GM19023 (cell line): Measurements from ENCODE around the gene CDH11.

ENCODE experiments used
- ATAC-seq: cut with Tn5 transposase; IDR thresholded peaks from one replicate; pipeline ENCODE4 v1.9.1; 2021; ENCODE audit warnings: mild to moderate bottlenecking, moderate library complexity; ENCODE audit not compliant: unreplicated experiment

Gene CDH11, protein sequence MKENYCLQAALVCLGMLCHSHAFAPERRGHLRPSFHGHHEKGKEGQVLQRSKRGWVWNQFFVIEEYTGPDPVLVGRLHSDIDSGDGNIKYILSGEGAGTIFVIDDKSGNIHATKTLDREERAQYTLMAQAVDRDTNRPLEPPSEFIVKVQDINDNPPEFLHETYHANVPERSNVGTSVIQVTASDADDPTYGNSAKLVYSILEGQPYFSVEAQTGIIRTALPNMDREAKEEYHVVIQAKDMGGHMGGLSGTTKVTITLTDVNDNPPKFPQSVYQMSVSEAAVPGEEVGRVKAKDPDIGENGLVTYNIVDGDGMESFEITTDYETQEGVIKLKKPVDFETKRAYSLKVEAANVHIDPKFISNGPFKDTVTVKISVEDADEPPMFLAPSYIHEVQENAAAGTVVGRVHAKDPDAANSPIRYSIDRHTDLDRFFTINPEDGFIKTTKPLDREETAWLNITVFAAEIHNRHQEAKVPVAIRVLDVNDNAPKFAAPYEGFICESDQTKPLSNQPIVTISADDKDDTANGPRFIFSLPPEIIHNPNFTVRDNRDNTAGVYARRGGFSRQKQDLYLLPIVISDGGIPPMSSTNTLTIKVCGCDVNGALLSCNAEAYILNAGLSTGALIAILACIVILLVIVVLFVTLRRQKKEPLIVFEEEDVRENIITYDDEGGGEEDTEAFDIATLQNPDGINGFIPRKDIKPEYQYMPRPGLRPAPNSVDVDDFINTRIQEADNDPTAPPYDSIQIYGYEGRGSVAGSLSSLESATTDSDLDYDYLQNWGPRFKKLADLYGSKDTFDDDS

DNA sequence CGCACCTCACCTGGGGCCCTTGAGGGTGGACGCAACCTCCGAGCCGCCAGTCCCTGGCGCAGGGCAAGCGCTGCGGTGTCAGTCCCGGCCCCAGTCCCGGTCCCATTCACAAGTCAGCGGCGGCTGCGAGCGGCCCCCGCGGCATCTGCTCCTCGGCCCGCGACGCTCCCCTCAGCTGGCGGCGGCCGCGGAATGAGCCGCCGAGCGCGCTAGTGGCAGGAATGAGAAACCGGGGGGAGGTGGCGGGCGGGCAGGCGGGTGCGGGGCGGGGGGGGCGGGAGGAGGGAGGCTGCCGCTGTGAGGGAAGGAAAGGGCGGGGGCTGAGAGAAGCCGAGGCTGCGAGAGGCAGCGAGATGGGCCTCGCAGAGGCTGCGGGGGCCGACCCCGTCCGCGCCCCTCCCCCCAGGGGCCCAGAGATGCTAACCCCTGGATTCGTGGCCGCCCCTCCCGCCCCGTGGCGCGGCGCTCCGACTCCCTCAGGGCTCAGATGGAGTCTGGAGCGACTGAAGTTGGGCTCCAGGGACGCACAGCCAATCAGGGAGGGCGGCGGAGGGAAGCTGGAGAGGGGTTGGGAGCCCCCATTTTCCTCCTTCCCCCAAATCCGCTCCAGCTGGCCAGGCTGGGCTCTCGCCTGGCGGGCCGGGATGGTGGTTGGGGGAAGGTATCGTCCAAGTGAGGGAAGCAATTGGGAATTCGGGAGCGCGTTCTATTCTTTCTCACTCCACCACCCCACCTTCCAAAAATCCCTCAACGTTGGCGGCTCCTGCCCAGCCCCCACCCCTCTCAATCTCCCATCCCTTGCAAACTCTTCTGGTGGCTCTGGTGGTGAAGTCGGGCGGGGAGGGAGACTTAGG is at the start of gene CDH11:
CDH11 (minus strand) TSS at position 194 of the 854 bp plus-strand sequence. CDS start 117,194 bp downstream, outside the sequence.
- no peak for ATAC-seq

DNA sequence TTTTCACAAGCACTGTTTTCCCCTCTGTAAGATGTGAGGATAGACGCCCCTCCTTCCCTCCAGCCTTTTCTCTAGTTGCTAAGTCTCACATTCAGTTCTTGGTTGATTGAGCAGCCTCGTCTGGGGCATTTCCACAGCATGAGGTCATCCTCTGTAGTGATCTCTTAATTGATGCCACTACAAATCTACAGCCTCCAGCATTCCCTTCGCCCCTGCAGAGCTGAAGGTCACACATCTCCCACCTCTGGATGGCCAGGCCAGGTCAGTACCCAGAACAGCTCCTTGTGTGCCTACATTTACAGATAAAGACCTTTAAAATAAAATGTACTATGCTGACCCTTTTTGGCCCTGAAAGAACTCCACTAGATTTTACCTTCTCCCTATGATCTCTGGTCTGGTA is 32.5 kb upstream of the CDH11 start:
- ATAC-seq, result no peak

DNA sequence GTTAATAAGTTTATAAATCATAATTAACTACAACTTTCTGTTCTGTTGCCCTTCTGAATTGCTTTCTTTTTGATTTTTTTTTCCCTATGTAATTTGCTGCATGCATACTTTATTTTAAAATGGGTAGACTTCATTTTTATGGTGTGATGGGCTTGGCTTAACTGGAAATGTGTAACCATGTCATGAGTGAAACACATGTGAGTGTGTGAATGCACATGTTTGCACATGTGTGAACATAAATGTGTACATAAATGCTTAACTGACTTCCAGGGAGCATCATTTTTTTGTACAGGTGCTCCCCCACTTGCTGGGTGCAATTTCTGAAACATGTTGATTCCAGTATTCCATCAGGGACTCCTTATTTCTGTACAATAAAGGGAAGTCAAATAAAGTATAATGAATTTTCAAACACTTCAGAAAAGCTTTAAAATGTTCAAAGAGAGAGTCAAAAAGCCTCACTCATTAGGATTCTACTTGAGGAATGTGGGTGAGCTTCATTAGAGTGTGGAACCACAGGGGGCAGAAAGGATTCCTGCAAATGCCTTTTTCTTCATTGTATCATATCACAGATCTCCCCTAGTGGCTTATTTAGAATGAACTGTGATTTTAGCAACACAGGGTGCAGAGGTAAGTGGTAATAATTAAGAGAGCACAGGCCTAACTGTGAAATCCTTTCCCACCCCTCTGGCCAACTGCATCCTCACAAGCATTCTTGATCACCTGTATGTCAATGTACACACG is 31.7 kb upstream of the CDH11 start:
- no peak for ATAC-seq

DNA sequence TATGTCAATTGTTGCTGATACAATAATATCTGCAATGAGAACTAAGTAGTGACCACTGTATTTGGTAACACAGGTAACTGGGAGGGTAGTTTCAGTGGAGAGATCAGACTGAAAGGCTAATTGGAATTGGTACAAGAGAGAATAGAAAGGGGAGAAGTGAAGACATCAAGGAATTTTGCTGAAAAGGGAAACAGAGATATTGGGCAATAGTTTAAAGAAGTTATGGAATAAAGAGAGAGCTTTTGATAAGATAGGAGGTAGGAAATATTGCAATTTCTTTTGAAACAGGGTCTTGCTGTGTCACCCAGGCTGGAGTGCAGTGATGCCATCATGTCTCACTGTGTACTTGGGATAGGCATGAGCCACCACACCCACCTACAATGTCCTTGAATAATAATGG is 26.9 kb upstream of the CDH11 start:
- no peak for ATAC-seq

DNA sequence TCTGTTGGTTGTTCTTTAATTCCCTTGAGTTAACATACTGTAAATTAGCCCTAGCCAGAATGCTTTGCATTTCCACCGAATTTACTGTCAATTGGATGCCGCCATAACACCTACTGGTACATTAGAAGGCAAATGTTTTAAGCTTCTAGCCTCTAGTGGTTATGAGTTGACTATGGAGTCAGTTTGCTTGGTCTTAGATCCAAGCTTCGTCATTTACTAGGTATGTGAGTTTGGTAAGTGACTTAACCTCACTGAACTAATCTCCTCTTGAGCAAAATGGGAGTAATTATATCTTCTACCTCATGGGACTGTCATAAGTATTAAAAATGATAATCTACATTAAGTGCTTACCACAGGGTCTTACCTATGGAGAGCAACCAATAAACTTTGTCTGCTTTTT is 20.4 kb upstream of the CDH11 start:
- no peak for ATAC-seq

DNA sequence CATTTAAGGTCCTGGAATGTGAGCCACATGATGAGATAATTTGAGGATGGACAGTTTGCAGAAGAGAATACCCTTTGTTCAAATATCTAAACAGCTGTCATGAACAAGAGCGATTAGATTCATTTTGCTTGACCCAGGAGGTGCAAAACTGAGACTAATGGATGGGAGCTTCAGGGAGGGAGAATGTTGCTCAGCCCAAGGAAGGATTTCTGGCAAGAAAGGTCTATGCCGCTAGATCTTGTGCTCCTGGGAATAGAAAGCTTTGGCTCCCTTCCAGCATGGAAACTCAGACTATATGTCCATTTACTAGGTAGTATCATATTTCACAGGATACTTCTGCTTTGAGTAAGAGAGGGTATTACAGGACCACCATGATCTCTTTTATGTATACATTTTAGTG is 14.8 kb upstream of the CDH11 start:
- ATAC-seq, result no peak

DNA sequence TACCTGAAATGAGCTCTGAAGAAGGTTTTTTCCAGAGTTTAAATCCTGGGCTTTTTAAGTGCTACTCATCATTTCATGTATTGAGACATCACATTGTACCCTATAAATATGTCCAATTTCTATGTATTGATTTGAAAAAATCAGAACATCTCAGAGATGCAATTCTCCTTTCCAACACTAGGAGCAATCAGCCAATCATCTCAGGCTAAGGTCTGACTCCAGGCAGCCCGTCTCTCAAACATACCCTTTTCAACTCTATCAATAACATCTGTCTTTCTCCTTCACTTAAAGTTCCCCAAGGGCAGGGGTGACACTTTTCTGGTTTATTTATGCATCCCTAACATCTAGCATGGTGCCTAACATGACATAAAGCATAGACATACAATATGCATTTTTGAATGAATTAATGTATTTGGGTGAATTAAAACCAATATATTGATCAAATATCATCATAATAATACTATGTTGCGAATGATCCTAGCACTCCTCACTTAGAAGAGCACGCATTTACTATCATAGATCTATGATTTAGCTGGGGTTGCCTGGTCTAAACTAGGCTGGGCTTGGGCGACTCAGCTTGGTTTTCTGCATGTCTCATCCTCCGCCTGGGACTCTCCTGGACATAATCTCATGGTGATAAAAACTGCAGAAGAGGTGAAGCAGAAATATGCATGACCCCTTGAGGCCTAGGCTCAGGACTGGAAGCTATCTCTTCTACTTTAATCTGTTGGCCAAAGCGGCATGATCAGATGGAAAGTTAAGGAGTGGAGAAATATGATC is 5.2 kb upstream of the CDH11 start:
- no peak for ATAC-seq

DNA sequence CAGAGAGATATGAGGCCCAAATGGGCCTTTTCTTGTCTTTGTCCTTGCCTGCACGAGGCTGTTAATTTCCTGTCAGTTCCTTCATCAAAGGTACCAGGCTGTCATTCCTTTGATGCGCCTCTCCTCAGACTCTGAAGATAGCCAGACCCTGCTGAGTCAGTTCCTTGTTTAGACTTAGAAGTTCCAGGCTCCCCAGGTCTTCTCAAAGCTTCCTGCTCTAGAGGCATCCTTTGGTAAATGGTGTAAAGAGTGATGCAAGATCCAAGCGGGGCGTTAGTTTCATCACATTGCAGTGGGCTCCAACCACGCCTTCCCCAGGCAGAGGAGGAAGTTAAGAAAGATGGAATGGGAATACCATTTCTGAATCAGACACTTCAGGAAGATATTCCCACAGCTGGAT is 4.0 kb upstream of the CDH11 start:
- ATAC-seq, result no peak

DNA sequence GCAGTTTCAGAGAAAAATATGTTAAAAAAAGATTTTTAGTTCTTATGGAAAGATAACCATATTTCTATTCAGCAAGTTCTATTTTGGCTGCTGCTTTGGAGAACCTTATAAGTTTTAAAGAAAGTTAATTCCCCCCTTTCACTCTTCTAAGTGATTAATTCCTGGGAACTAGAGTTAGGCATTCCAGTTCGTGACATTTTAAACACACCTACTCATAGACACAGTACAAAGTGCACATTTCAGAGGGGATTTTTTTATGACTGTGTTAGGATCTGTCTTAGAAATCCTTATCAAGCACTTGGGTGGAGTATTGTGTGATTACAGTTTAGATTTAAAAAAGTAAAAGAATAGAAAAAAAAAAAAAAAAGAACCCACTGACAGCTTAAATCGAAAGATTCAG is 3.5 kb upstream of the CDH11 start:
- no peak for ATAC-seq

DNA sequence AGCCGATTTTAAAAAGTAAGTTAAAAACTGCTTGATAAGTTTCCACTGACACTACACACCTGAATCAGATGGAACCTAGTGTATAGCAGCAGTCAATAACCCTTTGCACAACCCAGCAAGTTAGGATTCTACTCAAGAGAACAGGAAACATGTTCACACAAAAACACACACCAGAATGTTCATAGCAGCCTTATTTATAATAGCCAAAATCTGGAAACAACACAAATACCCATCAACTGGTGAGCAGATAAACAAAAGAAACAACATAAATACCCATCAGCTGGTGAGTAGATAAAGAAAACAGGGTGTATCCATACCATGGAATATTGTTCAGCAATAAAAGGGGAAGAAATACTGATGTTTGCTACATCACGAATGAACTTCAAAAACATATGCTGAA is 2.7 kb upstream of the CDH11 start:
- ATAC-seq, result no peak

DNA sequence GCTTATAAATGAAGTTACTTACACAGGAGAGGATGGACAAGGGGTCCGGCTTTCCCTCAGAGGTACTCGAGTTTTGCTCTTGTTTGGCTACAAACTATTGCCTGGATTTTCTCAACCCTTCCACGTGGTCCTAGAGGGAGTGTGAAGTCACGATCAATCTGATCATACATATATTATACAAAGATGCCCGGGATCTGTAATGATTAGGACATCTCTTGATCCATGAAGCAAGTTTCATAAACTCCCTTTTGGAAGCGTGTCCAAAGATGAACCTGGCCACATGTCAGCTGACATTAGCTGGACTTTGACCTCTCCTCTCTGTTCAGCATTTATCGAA is 2.3 kb upstream of the CDH11 start:
- no peak for ATAC-seq

DNA sequence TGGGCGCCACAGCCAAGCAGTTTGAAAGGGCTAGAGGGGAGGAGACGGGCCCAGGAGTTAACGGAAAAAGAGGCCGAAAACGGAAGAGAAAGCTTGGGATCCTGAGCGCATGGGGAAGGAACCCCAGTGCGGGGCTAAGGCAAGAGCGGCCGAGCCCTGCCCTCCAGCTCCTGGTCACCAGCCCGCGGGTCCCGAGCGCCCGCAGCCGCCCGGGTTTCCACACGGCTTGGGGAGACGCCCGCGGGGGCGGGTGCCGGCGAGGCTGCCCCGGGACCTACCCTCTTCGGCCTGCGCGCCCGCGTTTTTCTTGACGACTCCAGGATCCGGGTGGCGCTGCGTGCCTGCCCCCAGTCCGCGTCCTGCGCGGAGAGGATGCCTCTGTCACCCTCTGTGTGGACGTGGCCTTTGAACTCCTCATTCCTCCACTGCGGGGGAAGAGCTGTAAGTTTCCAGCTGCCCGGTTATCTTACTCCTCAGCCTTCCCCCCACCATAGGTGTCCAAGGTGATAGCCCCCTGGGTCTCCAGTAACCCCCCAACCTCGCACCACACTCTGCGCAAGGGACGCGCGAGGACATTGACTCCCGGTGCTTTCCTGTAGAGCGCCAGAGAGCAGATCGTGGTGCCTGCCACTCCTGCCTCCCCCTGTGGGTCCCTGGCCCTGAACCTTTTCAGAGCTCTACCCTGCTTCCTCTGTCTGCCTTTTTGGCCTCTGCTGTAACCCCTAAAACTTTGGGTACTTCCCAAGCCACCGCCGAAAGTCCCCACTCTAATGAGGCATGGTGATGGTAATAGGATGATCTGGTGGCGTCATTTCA is 1.7 kb upstream of the CDH11 start:
- no peak for ATAC-seq

DNA sequence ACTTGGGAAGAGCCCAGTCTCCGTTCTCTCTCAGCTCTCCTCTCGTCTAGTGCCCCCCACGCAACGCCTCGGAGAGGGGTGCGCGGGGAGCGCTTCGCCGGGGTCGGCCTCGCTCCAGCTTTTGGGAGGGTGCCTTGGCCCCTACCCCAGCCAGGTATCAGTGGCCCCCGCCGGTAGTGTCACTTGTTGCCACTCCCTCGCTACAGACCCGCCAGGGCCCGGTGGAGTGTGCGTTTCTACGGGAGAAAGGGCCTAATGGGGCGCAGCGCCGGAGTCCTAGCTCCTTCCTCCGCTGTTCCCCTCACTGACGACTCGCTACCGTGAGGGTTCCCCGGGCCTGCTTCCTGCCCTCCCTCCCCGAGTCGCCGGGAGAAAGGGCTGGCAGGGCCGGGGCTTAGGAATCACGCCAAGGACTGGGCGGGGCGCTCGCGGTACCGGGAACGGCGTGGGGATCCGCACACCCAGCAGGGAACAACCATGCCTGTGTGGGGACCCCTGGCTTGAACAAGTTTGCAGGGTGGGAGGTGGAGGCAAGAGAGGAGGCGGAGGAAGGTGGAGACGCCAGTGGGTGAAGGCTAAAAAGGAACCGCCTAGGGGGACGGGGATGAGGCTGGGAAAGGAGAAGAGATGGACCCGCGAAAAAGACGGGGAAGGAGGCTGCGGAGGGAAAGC is 997 bp upstream of the CDH11 start:
- no peak for ATAC-seq

DNA sequence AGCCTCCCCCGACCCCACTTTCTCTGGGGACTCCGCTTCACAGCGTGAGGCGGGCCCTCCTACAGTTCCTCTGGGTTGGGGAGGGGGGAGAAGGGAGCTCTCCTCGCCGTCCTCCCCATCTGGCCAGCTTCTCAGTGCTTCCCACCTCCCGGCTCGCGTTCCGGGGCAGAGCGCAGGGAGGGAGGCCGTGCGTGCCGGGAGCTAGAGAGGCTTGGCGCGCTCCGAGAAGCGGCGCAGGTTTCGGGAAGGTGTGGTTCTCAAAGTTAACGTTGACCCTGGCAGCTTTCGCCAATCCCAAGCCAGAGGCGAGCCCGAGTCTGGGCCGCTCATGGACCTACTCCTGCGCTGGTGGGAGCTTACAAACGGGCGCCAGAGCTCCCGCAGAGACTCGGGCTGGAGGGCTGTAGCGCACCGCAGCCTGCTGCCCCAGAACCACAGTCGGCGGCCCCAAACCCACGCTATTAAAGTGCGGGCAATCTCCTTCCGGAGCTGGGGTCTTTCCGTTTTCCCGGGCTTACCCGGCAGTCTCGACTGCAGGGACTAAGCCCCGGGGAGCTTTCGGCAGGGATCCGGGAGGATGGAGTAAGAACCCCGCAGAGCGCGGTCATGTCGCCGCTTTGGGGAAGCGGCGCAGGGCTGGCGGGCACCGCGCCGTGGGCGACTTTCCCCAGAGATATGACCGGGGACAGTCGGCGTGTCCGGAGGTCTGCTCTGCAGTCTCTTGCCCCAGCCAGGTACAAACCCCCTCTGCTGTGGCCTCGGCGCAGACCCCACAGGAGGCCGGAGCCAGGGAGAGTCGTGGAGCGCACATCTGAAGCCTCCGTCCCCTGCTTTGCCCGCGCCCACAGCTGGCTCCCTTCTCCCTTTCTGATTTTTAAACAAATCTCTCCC is 787 bp downstream of the CDH11 start:
- ATAC-seq, result no peak

DNA sequence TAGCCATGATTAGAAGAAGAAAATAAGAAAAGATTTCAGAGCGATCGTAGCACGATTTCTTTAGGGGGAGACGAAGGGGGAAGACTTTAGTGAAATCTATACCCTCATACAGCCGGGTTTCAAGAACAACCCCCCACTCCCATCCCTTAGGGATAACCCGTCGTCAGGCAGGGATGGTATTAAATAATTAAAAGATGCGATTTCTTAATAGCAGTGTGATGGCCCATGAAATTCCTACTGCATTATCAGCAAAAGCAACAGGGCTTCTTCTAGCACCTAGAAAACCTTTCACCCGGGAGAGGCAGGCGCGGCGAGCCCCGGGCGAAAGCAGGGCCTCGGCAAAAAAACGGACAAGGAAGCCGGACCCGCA is 1.4 kb downstream of the CDH11 start:
- no peak for ATAC-seq

DNA sequence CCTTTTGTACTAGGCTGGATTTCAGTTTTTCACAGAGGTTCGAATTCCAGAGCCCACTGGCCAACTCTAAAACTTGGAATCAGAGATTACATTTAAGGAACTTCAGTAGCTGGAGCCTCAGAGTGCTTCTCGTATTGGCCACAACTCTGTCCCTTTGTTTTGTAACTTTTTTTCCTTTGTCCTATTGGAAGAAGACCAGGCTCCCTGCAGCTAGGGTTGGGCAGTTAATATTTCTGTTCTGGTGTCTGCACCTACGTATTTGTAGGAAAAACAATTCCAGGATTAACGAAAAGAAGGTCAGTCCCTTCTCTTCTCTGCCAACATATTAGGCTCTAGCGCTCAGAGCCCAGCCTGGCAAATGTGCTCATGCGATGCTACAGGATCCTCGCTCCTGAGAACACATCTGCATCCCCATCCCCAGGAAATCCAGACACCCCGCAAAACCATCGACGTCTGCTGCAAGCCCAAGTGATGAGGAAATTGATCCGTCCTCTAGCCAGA is 1.9 kb downstream of the CDH11 start:
- no peak for ATAC-seq

DNA sequence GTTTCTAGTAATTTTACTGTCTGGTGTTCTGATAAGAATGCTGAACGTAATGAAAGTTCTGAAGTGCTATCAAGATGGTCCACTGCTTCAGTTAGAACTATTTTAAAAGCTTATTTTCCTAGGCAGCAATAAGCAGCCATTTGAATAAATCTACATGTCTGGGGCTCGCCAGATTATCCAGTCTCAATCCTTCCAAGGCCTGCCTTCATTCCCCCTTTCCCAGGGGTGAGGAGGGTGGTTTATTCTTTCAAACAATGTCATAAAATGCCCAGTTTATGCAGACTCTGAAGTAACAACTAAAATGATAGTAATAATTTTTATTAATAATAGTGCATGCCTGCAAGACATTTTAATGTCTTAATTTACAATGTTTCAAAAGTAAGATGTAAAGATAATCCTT is 2.4 kb downstream of the CDH11 start:
- ATAC-seq, result no peak

DNA sequence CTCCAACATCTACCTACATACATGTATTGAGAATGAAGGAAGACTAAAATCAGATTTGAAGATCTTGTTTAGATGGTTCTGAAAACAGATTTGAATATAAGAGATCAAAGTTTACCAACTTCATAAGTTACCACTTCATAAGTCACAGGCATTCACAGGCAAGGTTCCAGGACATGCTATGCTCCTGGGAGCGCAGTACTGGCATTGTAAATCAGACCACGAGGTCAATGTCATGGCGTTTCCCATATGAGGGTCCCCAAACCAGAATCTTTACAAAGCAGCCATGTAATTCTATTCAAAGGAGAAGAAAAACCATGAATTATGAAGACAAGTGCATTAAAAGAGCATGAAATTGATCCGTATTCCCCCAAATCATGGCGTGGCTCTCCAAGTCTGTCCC is 3.0 kb downstream of the CDH11 start:
- ATAC-seq, result no peak
